Right ventricle myocardium superior (tissue), 1 donor: ENCODE measurements around the gene PTPN11. TPM values are rescaled to one million over a fixed set of nuclear protein-coding genes. Genes with fewer than 3 reads are reported as not detected.
"Not testable (repeated sequence)": the region's sequence is repeated elsewhere in the genome, so short reads cannot be mapped to it uniquely, and the experiment has no call there.

Experiments
- ATAC-seq: fragments of 200-7000 bp; cut with Tn5 transposase; one replicate; pipeline ENCODE4 v1.9.1; 2020; ENCODE audit warnings: mild to moderate bottlenecking; ENCODE audit not compliant: poor library complexity
- DNase-seq: peaks from one replicate; pipeline ENCODE4 v3.0.0-alpha.2; 2020
- intact Hi-C: fragments of 100-400 bp; cut with DNase I; formaldehyde crosslinking; loops from one replicate; pipeline ENCODE4 v1.11.2; 2022
- total RNA-seq: library from RNA; stranded (reverse); fragmentation: NEBNext Ultra II Directional; extraction: Animal tissue kit (Norgen Biotek cat#: 25700); gene quantifications from one replicate; pipeline ENCODE4 v1.2.1, GENCODE V29; 2021
- donor health status: DM: no; HTN: yes; CAD: no; lungs with severe emphysema.

PTPN11 gene
- total RNA-seq, 1 donor from 2014 or later: 98.1 TPM

DNA sequence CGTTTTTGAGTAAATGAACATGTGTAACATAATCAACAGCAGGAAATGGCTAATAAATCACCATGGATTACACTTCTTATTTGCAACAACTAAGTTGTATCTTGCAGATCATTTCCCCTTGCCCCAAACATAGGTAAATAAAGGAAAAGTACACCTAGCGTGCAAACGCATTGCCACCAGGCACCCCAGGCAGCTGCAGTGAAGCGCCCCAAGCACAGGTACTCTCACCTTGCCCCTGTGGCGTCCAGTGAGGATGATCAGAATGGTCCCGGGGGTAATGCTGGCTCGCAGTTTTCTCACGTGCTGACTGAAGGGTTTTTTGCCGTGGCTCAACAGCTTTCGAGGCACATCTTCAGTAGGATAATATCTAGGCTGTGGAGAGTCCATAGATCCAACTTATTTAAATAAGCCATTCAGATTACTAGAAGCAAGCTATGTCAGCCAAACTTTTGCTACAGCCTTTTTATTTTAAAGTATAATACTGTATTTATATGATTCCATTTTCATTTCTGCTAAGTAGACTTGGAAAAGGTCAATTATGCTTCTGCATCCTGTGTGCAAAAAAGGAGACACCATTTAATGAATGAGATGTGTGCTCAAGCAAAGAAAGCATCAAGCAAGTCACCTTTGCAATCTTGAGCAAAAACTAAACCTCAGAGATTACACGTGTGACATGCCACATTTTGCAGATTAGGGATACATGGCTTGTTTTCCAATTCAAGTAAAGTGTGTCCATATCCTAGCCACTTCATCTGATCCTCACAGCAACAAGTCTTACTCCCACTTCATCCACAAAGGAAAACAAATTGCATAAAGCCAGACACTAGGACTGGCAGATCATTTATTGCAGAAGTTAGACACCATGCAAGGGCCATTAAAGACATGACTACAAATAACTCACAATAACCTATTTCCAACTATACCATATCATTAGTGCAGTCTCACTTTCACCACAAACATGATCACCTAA lies 11.9 kb upstream of the PTPN11 start:
- intact Hi-C loops: no loop called here
- ATAC-seq (no peak), DNase-seq (no peak)

- DNase-seq, intact Hi-C loops, ATAC-seq: not testable (repeated sequence)
Observed at GRCh38 chr12:112407683-112408082, 11.1 kb upstream of the PTPN11 start.

DNA sequence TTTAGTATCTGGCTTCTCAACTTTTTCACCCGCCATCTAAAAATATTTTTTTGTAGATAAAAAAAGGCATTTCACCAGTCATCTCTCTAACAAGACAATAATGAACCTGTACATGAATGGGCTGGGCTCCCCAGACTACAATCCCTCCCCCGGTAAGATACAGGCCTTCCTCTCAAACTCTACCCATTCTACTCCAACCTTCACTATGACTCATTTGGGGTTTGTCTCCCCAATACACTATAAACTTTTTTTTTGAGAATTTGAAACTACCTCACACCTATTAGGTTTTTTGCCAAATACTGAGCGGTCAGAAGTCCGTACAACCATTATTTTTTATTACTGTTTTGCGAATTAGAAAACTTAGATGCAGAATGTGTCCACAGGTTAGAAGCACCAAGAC lies 10.1 kb upstream of the PTPN11 start:
- no peak for ATAC-seq
- DNase-seq: no peak
- intact Hi-C loops: no loop called here

GRCh38 chr12:112409064-112409905 lies 9.5 kb upstream of the PTPN11 start, which contains the start of gene RPL6:
RPL6 (minus strand) TSS chr12:112409605; CDS start chr12:112408656, 949 bp downstream.
- intact Hi-C loops: no loop called here

DNA sequence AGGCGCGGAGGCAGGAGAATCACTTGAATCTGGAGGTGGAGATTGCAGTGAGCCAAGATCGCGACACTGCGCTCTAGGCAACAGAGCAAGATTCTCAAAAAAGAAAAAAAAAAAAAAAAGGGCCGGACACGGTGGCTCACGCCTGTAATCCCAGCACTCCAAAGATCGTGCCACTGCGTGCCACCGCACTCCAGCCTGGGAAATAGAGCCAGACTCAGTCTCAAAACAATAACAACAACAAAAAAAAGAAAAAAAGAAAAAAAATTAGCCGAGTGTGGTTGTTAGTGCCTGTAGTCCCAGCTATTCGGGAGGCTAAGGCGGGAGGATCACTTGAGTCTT lies 8.9 kb upstream of the PTPN11 start:
- ATAC-seq (no peak), DNase-seq (no peak)
- intact Hi-C loops: no loop called here

More at GRCh38 chr12:112409064-112409905, 9.5 kb upstream of the PTPN11 start, which contains the start of gene RPL6:
- ATAC-seq (peak; percentile 96), DNase-seq (peak; percentile 79)

- intact Hi-C loops: no loop called here
- no peak for DNase-seq
- ATAC-seq: no peak
Observed at GRCh38 chr12:112413855-112414625, 4.7 kb upstream of the PTPN11 start.

DNA sequence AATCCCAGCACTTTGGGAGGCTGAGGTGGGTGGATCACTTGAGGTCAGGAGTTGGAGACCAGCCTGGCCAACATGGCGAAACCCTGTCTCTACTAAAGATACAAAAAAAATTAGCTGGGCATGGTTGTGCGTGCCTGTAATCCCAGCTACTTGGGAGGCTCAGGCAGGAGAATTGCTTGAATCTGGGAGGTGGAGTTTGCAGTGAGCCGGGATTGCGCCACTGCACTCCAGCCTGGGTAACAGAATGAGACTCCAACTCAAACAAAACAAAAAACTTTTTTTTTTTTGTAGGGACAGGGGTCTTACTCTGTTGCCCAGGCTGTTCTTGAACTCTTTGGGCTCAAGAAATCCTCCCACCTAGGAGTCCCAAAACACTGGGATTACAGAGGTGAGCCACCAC lies 3.3 kb upstream of the PTPN11 start:
- intact Hi-C loops, DNase-seq, ATAC-seq: not testable (repeated sequence)

DNA sequence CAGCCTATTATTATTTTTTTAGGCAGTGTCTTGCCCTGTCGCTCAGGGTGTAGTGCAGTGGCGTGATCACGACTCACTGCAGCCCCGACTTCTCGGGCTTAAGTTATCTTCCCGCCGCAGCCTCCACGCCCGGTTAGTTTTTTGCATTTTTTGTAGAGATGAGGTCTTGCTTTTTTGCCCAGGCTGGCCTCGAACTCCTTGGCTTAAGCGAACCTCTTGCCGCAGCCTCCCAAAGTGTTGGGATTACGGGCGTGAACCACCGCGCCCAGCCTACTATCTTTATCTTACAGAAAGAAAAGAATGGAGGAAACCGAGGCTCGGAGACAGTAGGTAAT lies 507 bp upstream of the PTPN11 start:
- DNase-seq (no peak), ATAC-seq (no peak)
- intact Hi-C loops: no loop called here

GRCh38 chr12:112419297-112420133 lies 768 bp downstream of the PTPN11 start:
- peak; percentile 84 for ATAC-seq
- intact Hi-C loops: no loop called here
- peak; percentile 78 for DNase-seq

DNA sequence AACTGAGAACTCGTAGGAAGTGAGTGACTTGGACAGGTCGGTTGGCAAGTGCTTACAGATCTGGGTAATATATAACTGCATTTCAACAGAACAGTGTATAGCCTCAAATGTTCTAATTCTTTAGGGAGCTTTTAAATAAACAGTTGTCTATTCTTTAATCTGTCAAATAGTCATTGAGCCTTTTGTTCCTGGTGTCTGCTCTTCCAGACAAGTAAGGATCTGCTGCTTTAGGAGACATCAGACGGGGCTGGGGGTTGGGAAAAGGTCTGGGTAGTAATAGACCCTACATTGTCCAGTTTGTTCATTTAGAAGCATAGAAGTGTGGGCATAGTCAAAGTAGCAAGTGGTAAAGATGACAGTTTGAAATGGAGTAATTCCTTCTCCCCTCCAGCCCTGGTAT lies 2.0 kb downstream of the PTPN11 start:
- no peak for ATAC-seq
- intact Hi-C loops: no loop called here
- no peak for DNase-seq

DNA sequence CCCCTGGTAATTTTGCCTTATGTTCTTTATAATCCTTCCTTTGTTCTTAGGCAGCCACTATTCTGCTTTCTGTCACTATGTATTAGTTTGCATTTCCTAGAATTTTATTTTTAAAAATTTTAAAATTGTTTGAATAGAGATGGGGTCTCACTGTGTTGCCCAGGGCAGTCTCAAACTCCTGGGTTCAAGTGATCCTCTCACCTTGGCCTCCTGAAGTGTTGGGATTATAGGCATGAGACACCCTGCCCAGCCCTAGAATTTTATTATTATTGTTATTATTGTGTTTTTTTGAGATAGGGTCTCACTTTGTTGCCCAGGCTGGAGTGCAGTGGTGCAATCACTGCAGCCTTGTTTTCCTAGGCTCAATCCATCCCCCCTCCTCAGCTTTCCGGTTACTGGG lies 2.6 kb downstream of the PTPN11 start:
- intact Hi-C loops: no loop called here
- ATAC-seq (no peak), DNase-seq (no peak)

DNA sequence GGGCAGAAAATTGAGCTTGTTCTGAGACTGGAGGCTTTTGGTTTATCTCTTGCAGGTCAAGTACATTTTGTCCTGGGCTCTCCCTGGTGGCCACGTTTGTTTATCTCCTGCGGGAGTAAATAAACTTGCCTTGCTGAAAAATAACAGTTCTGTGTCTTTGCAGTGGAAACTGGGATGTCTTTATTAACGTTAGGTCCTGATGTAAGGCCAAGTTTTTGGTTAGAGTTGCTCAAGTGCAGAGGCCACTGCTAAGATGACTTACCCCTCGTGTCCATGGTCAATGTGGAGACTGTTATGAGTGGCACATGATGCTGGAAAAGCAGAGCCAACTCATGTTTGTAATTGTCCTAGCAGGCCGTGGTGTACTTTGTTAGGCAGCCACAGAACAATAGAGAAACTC lies 3.8 kb downstream of the PTPN11 start:
- intact Hi-C loops: no loop called here
- ATAC-seq (peak; percentile 6), DNase-seq (no peak)

GRCh38 chr12:112424126-112424525 lies 5.4 kb downstream of the PTPN11 start:
- intact Hi-C loops: no loop called here
- ATAC-seq: no peak

DNA sequence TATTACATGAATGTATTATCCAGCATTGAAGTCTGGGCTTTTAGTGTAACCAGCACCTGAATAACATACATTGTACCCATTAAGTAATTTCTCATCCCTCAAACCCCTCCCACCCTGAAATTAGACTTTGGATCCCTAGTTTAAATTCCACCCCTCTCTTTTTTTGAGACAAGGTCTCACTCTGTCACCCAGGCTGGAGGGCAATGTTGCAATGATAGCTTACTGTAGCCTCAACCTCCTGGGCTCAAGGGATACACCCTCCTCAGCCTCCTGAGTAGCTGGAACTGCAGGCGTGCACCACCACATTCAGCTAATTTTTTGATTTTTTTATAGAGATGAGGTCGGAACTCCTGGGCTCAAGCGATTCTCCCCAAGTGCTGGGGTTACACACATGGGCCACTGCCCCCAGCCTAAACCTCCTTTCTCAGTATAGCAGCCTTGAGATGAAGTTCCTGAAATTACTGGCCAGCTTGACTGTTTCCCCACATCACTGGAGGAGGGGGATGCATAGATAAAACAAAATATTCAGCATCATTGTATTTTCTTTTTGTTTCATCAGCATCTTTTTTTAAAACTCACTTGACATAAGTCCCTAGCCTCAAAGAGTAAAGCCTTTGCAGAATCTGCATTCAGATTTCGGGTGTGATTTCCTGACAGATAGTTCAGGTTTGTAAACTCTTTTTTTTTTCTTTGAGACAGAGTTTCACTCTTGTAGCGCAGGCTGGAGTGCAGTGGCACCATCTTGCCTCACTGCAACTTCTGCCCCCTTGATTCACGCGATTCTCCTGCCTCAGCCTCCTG lies 7.0 kb downstream of the PTPN11 start:
- intact Hi-C loops: no loop called here

More at GRCh38 chr12:112424126-112424525, 5.4 kb downstream of the PTPN11 start:
- no peak for DNase-seq

DNA sequence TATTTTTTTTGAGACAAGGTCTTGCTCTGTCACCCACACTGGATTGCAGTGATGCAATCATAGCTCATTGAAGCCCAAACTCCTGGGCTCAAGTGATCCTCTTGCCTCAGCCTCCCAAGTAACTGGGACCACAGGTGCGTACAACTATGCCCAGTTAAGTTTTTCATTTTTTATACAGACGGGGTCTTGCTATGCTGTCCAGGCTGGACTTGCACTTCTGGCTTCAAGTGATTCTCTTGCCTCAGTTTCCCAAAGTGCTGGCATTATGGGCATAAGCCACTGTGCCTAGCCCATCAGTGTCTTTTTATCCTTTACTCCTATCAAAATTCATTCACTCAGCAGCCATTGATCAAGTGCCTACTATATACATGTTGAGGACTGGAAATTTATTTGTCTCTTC lies 9.0 kb downstream of the PTPN11 start:
- intact Hi-C loops: no loop called here

More for the DNA sequence above, 7.0 kb downstream of the PTPN11 start:
- DNase-seq (no peak), ATAC-seq (no peak)

GRCh38 chr12:112430929-112431328 lies 12.2 kb downstream of the PTPN11 start:
- ATAC-seq (no peak), DNase-seq (no peak)
- intact Hi-C loops: no loop called here

More for the DNA sequence above, 9.0 kb downstream of the PTPN11 start:
- ATAC-seq (no peak), DNase-seq (no peak)

DNA sequence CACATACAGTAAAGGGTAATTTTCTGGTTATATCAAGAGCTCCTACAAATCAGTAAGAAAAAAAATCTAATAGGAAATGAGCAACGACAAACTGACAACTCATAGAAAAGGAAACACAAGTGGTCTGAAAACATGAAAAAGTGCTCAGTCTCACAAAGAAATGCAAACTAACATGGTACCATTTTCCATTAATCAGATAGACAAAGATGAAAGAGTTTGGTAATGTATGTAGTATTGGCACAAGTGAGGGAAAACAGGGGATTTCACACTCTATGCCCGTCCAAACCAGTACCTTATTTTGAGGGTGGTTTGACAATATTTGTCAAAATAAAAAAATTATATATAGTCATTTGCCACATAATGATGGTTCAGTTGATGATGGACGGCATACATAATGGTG lies 13.2 kb downstream of the PTPN11 start:
- ATAC-seq (no peak), DNase-seq (no peak)
- intact Hi-C loops: no loop called here
